Measurements from ENCODE around the gene FBP2.

Gene FBP2

GRCh38 chr9:94534901-94535300, 58.7 kb downstream of the FBP2 start:
- no peak overlapping the region for H3K27ac ChIP-seq (ENCODE audit: low read depth, low read length)
- H3K36me3 ChIP-seq (ENCODE audit: low read length): no peaks in the 10 kb centered on the region
- H3K4me3 ChIP-seq (ENCODE audit: insufficient read depth, low read length, poor library complexity, severe bottlenecking): no peak overlapping the region
- H4K20me1 ChIP-seq (ENCODE audit: low read depth, low read length): no peaks in the 10 kb centered on the region
- no peaks in the 10 kb centered on the region for H3K27me3 ChIP-seq (ENCODE audit: low read length)
- H3K4me2 ChIP-seq (ENCODE audit: low read depth, low read length, poor library complexity, severe bottlenecking): no peak overlapping the region
- no peak overlapping the region for H3K9ac ChIP-seq (ENCODE audit: low read length)
- H3F3A ChIP-seq (ENCODE audit: insufficient read depth): no peaks in the 10 kb centered on the region
- TF ChIP-seq CTCF (IDR thresholded peaks at IDR 0.05; ENCODE audit: insufficient read depth, low read length, poor library complexity, severe bottlenecking) (no peak), EZH2phosphoT487 (conservative IDR thresholded peaks at IDR 0.05; ENCODE audit: low read length) (no peak)
- H2AFZ ChIP-seq (ENCODE audit: low read depth, low read length, severe bottlenecking): no peak overlapping the region
- H3K79me2 ChIP-seq (ENCODE audit: insufficient read depth, low read length): no peaks in the 10 kb centered on the region
- no peaks in the 10 kb centered on the region for H3K9me3 ChIP-seq (ENCODE audit: insufficient read depth, low read length)
- H3K9me2 ChIP-seq (replicated peaks; ENCODE audit: insufficient read depth, low read length): no peaks in the 10 kb centered on the region

GRCh38 chr9:94533601-94534000, 60.0 kb downstream of the FBP2 start:
- H3K4me3 ChIP-seq (ENCODE audit: insufficient read depth, low read length, poor library complexity, severe bottlenecking): no peak overlapping the region
- no peaks in the 10 kb centered on the region for H4K20me1 ChIP-seq (ENCODE audit: low read depth, low read length)
- H3K36me3 ChIP-seq (ENCODE audit: low read length): no peaks in the 10 kb centered on the region
- no peaks in the 10 kb centered on the region for H3K9me3 ChIP-seq (ENCODE audit: insufficient read depth, low read length)
- no peak overlapping the region for H3K9ac ChIP-seq (ENCODE audit: low read length)
- H3K4me2 ChIP-seq (ENCODE audit: low read depth, low read length, poor library complexity, severe bottlenecking): no peak overlapping the region
- no peaks in the 10 kb centered on the region for H3K9me2 ChIP-seq (replicated peaks; ENCODE audit: insufficient read depth, low read length)
- no peaks in the 10 kb centered on the region for H3K27me3 ChIP-seq (ENCODE audit: low read length)
- no peaks in the 10 kb centered on the region for H3F3A ChIP-seq (ENCODE audit: insufficient read depth)
- no peak overlapping the region for H2AFZ ChIP-seq (ENCODE audit: low read depth, low read length, severe bottlenecking)
- H3K27ac ChIP-seq (ENCODE audit: low read depth, low read length): no peak overlapping the region
- no peaks in the 10 kb centered on the region for H3K79me2 ChIP-seq (ENCODE audit: insufficient read depth, low read length)
- TF ChIP-seq CTCF (IDR thresholded peaks at IDR 0.05; ENCODE audit: insufficient read depth, low read length, poor library complexity, severe bottlenecking): no peak
- TF ChIP-seq EZH2phosphoT487 (conservative IDR thresholded peaks at IDR 0.05; ENCODE audit: low read length): no peak

DNA sequence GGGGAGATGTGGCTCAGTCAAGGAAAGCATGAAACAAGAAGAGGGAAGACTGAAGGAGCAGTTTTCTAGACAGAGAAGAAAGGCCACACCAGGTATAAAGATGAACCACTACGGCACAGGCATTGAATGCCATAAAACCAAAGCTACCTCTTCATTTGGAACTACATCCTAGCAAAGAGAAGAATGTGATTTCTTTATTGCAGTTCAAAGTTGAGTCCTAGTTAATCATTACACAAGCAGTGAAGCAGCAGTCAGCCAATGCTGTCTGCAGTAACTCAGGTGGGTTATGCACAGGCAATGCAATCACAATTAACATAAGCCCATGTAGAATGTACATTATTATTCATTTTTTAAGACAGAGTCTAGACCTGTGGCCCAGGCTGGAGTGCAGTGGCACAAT, 60.5 kb downstream of the FBP2 start:
- H3F3A ChIP-seq (ENCODE audit: insufficient read depth): no peaks in the 10 kb centered on the region
- TF ChIP-seq CTCF (IDR thresholded peaks at IDR 0.05; ENCODE audit: insufficient read depth, low read length, poor library complexity, severe bottlenecking) (no peak), EZH2phosphoT487 (conservative IDR thresholded peaks at IDR 0.05; ENCODE audit: low read length) (no peak)
- no peak overlapping the region for H2AFZ ChIP-seq (ENCODE audit: low read depth, low read length, severe bottlenecking)
- H3K9ac ChIP-seq (ENCODE audit: low read length): no peak overlapping the region
- H3K9me2 ChIP-seq (replicated peaks; ENCODE audit: insufficient read depth, low read length): no peaks in the 10 kb centered on the region
- H3K79me2 ChIP-seq (ENCODE audit: insufficient read depth, low read length): no peaks in the 10 kb centered on the region
- no peak overlapping the region for H3K4me3 ChIP-seq (ENCODE audit: insufficient read depth, low read length, poor library complexity, severe bottlenecking)
- H3K9me3 ChIP-seq (ENCODE audit: insufficient read depth, low read length): no peaks in the 10 kb centered on the region
- H3K27me3 ChIP-seq (ENCODE audit: low read length): no peaks in the 10 kb centered on the region
- no peak overlapping the region for H3K4me2 ChIP-seq (ENCODE audit: low read depth, low read length, poor library complexity, severe bottlenecking)
- no peak overlapping the region for H3K27ac ChIP-seq (ENCODE audit: low read depth, low read length)
- no peaks in the 10 kb centered on the region for H4K20me1 ChIP-seq (ENCODE audit: low read depth, low read length)
- no peaks in the 10 kb centered on the region for H3K36me3 ChIP-seq (ENCODE audit: low read length)

DNA sequence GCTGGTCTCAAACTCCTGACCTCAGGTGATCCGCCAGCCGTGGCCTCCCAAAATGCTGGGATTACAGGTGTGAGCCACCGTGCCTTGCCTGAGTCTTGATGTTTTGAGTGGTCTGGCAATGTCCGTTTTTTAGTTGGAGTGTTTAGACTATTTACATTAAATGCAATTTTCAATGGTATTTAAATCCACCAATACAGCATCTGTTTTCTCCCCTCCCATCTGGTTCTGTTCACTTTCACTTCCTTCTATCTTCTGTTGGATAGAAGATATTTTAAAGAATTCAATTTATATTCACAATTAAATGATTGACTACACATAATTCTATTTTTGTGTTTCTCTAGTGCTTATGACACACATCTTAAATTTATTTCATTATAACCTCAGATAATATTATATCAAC, 64.7 kb downstream of the FBP2 start:
- no peaks in the 10 kb centered on the region for H3K79me2 ChIP-seq (ENCODE audit: insufficient read depth, low read length)
- no peak overlapping the region for H3K4me2 ChIP-seq (ENCODE audit: low read depth, low read length, poor library complexity, severe bottlenecking)
- TF ChIP-seq CTCF (IDR thresholded peaks at IDR 0.05; ENCODE audit: insufficient read depth, low read length, poor library complexity, severe bottlenecking) (no peak), EZH2phosphoT487 (conservative IDR thresholded peaks at IDR 0.05; ENCODE audit: low read length) (no peak)
- no peak overlapping the region for H2AFZ ChIP-seq (ENCODE audit: low read depth, low read length, severe bottlenecking)
- no peaks in the 10 kb centered on the region for H3K36me3 ChIP-seq (ENCODE audit: low read length)
- no peaks in the 10 kb centered on the region for H4K20me1 ChIP-seq (ENCODE audit: low read depth, low read length)
- H3K4me3 ChIP-seq (ENCODE audit: insufficient read depth, low read length, poor library complexity, severe bottlenecking): no peak overlapping the region
- H3K27me3 ChIP-seq (ENCODE audit: low read length): no peaks in the 10 kb centered on the region
- H3K9ac ChIP-seq (ENCODE audit: low read length): no peak overlapping the region
- no peaks in the 10 kb centered on the region for H3K9me3 ChIP-seq (ENCODE audit: insufficient read depth, low read length)
- no peaks in the 10 kb centered on the region for H3K9me2 ChIP-seq (replicated peaks; ENCODE audit: insufficient read depth, low read length)
- no peaks in the 10 kb centered on the region for H3F3A ChIP-seq (ENCODE audit: insufficient read depth)
- no peak overlapping the region for H3K27ac ChIP-seq (ENCODE audit: low read depth, low read length)

All from SU-DHL-6 (cell line).